Activated naive CD4-positive, alpha-beta T cell treated with anti-CD3 and anti-CD28 coated beads, Interleukin-2, amount 10 ng/mL, durations not matched to agents 7 days and 5 days (primary cell): Measurements from ENCODE around the gene KRTAP21-3.

Experiments
- CTCF ChIA-PET: fragments of 350-600 bp; sonication (Branson Sonifier 250); formaldehyde crosslinking; loops from one replicate; lab custom pipeline; 2021; ENCODE audit warnings: antibody characterized with exemption; lab: Charles Lee
- DNase-seq: peaks from one replicate; pipeline ENCODE4 v3.0.0-alpha.2; 2020
- H3K27ac Mint-ChIP-seq: one replicate; pipeline ENCODE4 v1.8.0; 2021; ENCODE audit warnings: mild to moderate bottlenecking, moderate library complexity, mixed read lengths
- H3K27me3 Mint-ChIP-seq: one replicate; pipeline ENCODE4 v1.8.0; 2021; ENCODE audit warnings: mild to moderate bottlenecking, mixed read lengths
- H3K36me3 Mint-ChIP-seq: one replicate; pipeline ENCODE4 v1.8.0; 2021; ENCODE audit warnings: mixed read lengths
- H3K4me1 Mint-ChIP-seq: one replicate; pipeline ENCODE4 v1.8.0; 2021; ENCODE audit warnings: mixed read lengths
- H3K4me3 Mint-ChIP-seq: one replicate; pipeline ENCODE4 v1.8.0; 2021; ENCODE audit warnings: mild to moderate bottlenecking, moderate library complexity, mixed read lengths
- H3K9me3 Mint-ChIP-seq: one replicate; pipeline ENCODE4 v1.8.0; 2021; ENCODE audit warnings: mixed read lengths

KRTAP21-3 gene

DNA sequence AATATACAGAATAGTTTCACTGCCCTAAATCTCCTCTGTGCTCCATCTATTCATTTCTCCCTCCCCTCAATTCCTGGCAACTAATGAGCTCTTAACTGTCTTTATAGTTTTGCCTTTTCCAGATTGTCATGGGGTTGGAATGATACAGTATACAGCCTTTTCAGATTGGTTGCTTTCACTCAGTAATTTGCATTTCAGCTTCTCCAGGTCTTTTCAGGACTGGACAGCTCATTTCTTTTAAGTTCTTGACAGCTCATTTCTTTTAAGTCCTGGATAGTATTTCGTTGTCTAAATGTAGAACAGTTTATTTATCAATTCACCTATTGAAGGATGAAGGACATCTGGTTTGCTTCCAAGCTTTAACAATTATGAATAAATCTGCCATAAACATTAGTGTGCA is 22.6 kb downstream of the KRTAP21-3 start:
- H3K36me3 Mint-ChIP-seq, result no peaks in the 10 kb centered on the region
- no peak overlapping the region for H3K27ac Mint-ChIP-seq
- no peaks in the 10 kb centered on the region for H3K27me3 Mint-ChIP-seq
- DNase-seq, result no peak
- H3K4me3 Mint-ChIP-seq, result no peak overlapping the region
- H3K4me1 Mint-ChIP-seq, result no peaks in the 10 kb centered on the region
- peaks cover 7% of the 10 kb centered on the region for H3K9me3 Mint-ChIP-seq
- CTCF ChIA-PET, result no interaction called here

- Mint-ChIP-seq H3K4me3 (no peak overlapping the region), H3K9me3 (no peaks in the 10 kb centered on the region), H3K27me3 (no peaks in the 10 kb centered on the region), H3K4me1 (no peaks in the 10 kb centered on the region), H3K36me3 (no peaks in the 10 kb centered on the region), H3K27ac (no peak overlapping the region)
- no peak for DNase-seq
- CTCF ChIA-PET, result no interaction called here
These were observed 28.8 kb downstream of the KRTAP21-3 start for GRCh38 chr21:30689822-30690221.

GRCh38 chr21:30684506-30684905 is 34.1 kb downstream of the KRTAP21-3 start:
- H3K4me3 Mint-ChIP-seq, result no peak overlapping the region
- H3K36me3 Mint-ChIP-seq, result no peaks in the 10 kb centered on the region
- H3K9me3 Mint-ChIP-seq, result no peaks in the 10 kb centered on the region
- CTCF ChIA-PET, result no interaction called here
- no peak for DNase-seq
- no peaks in the 10 kb centered on the region for H3K4me1 Mint-ChIP-seq
- H3K27me3 Mint-ChIP-seq, result no peaks in the 10 kb centered on the region
- no peak overlapping the region for H3K27ac Mint-ChIP-seq

GRCh38 chr21:30680586-30680985 is 38.0 kb downstream of the KRTAP21-3 start:
- CTCF ChIA-PET, result no interaction called here
- no peaks in the 10 kb centered on the region for H3K27me3 Mint-ChIP-seq
- no peaks in the 10 kb centered on the region for H3K9me3 Mint-ChIP-seq
- DNase-seq, result no peak
- H3K4me3 Mint-ChIP-seq, result no peak overlapping the region
- no peak overlapping the region for H3K27ac Mint-ChIP-seq
- no peaks in the 10 kb centered on the region for H3K4me1 Mint-ChIP-seq
- no peaks in the 10 kb centered on the region for H3K36me3 Mint-ChIP-seq

- Mint-ChIP-seq H3K9me3 (no peaks in the 10 kb centered on the region), H3K4me3 (no peak overlapping the region), H3K36me3 (no peaks in the 10 kb centered on the region), H3K4me1 (no peaks in the 10 kb centered on the region), H3K27me3 (no peaks in the 10 kb centered on the region), H3K27ac (no peak overlapping the region)
- no peak for DNase-seq
- CTCF ChIA-PET, result no interaction called here
These were observed 41.8 kb downstream of the KRTAP21-3 start for GRCh38 chr21:30676737-30677136.

- no peak overlapping the region for H3K4me3 Mint-ChIP-seq
- CTCF ChIA-PET, result no interaction called here
- H3K27me3 Mint-ChIP-seq, result no peaks in the 10 kb centered on the region
- no peak for DNase-seq
- no peak overlapping the region for H3K27ac Mint-ChIP-seq
- no peaks in the 10 kb centered on the region for H3K9me3 Mint-ChIP-seq
- H3K4me1 Mint-ChIP-seq, result no peaks in the 10 kb centered on the region
- no peaks in the 10 kb centered on the region for H3K36me3 Mint-ChIP-seq
These were observed 44.3 kb downstream of the KRTAP21-3 start for GRCh38 chr21:30674312-30674711.

GRCh38 chr21:30672985-30673650 is 45.5 kb downstream of the KRTAP21-3 start:
- no peaks in the 10 kb centered on the region for H3K9me3 Mint-ChIP-seq
- CTCF ChIA-PET, result no interaction called here

DNA sequence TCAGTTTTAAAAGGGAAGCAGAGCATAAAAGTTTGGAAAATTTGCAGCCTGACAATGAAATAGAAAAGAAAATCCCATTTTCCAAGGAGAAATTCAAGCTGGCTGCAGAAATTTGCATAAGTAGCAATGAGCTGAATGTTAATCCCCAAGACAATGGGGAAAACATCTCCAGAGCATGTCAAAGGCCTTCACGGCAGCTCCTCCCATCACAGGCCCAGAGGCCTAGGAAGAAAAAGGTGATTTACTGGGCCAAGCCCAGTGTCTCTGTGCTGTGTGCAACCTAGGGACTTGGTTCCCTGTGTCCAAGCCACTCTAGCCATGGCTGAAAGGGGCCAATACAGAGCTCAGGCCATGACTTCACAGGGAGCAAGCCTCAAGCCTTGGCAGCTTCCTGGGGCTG is 49.8 kb downstream of the KRTAP21-3 start:
- no peaks in the 10 kb centered on the region for H3K4me1 Mint-ChIP-seq
- H3K4me3 Mint-ChIP-seq, result no peak overlapping the region
- CTCF ChIA-PET, result no interaction called here
- no peaks in the 10 kb centered on the region for H3K36me3 Mint-ChIP-seq
- DNase-seq, result no peak
- H3K9me3 Mint-ChIP-seq, result no peaks in the 10 kb centered on the region
- no peaks in the 10 kb centered on the region for H3K27me3 Mint-ChIP-seq
- no peak overlapping the region for H3K27ac Mint-ChIP-seq

More at GRCh38 chr21:30672985-30673650, 45.5 kb downstream of the KRTAP21-3 start:
- H3K36me3 Mint-ChIP-seq, result no peaks in the 10 kb centered on the region
- H3K4me1 Mint-ChIP-seq, result no peaks in the 10 kb centered on the region
- no peak overlapping the region for H3K4me3 Mint-ChIP-seq
- H3K27ac Mint-ChIP-seq, result no peak overlapping the region
- H3K27me3 Mint-ChIP-seq, result no peaks in the 10 kb centered on the region
- DNase-seq, result no peak
